NCI-H2196 (cell line): ENCODE measurements around the gene MIPEP.

ENCODE experiments used
- DNase-seq: peaks from one replicate; lab custom pipeline; 2025; ENCODE audit not compliant: unreplicated experiment; lab: John Stamatoyannopoulos, UW

The MIPEP gene

GRCh38 chr13:23722726-23723453, 166.3 kb downstream of the MIPEP start:
- DNase-seq: no peak

- DNase-seq: no peak
Measured at GRCh38 chr13:23718996-23719395, 170.2 kb downstream of the MIPEP start.

GRCh38 chr13:23716401-23716800, 172.8 kb downstream of the MIPEP start:
- DNase-seq: no peak

- no peak for DNase-seq
Measured at GRCh38 chr13:23715762-23716235, 173.4 kb downstream of the MIPEP start.

GRCh38 chr13:23715092-23715761, 174.0 kb downstream of the MIPEP start:
- no peak for DNase-seq

- no peak for DNase-seq
Measured at GRCh38 chr13:23714672-23715071, 174.5 kb downstream of the MIPEP start.

GRCh38 chr13:23711355-23711754, 177.8 kb downstream of the MIPEP start:
- no peak for DNase-seq

- no peak for DNase-seq
Measured at GRCh38 chr13:23710366-23710765, 178.8 kb downstream of the MIPEP start.

GRCh38 chr13:23709536-23709935, 179.7 kb downstream of the MIPEP start:
- DNase-seq: no peak

- DNase-seq: no peak
Measured at GRCh38 chr13:23707674-23708073, 181.5 kb downstream of the MIPEP start.

- DNase-seq: no peak
Measured at GRCh38 chr13:23705583-23705982, 183.6 kb downstream of the MIPEP start.

GRCh38 chr13:23703246-23703860, 185.8 kb downstream of the MIPEP start:
- DNase-seq: no peak

- no peak for DNase-seq
Measured at GRCh38 chr13:23701636-23702035, 187.6 kb downstream of the MIPEP start.

- DNase-seq: no peak
Measured at GRCh38 chr13:23701186-23701585, 188.0 kb downstream of the MIPEP start.

- DNase-seq: no peak
Measured at GRCh38 chr13:23699271-23699670, 189.9 kb downstream of the MIPEP start.

GRCh38 chr13:23697772-23698313, 191.4 kb downstream of the MIPEP start:
- DNase-seq: no peak

GRCh38 chr13:23696610-23697009, 192.6 kb downstream of the MIPEP start:
- no peak for DNase-seq

- no peak for DNase-seq
Measured at GRCh38 chr13:23695711-23696464, 193.3 kb downstream of the MIPEP start.

- no peak for DNase-seq
Measured at GRCh38 chr13:23695196-23695595, 194.0 kb downstream of the MIPEP start.

- no peak for DNase-seq
Measured at GRCh38 chr13:23692816-23693215, 196.4 kb downstream of the MIPEP start.

- DNase-seq: no peak
Measured at GRCh38 chr13:23690668-23691067, 198.5 kb downstream of the MIPEP start.
